ENCODE measurements around the gene BCO2. TPM values are rescaled to one million over a fixed set of nuclear protein-coding genes. Genes with fewer than 3 reads are reported as not detected.

BCO2 gene
- total RNA-seq, 2 donors from 2014 or later, result 0.24 to 1.0 TPM

- Mint-ChIP-seq H3K27me3 (ENCODE audit: insufficient read depth) (peaks cover 15% of the 10 kb centered on the region), H3K27ac (no peak overlapping the region), H3K9me3 (peaks cover 7% of the 10 kb centered on the region), H3K4me1 (no peaks in the 10 kb centered on the region), H3K4me3 (no peak overlapping the region), H3K36me3 (ENCODE audit: low read depth) (no peaks in the 10 kb centered on the region)
- Histone ChIP-seq H3K36me3 (ENCODE audit: control insufficient read depth, insufficient read depth, low read length) (no peaks in the 10 kb centered on the region), H3K9me3 (ENCODE audit: control insufficient read depth, low read length) (no peaks in the 10 kb centered on the region), H3K4me3 (ENCODE audit: low read length) (no peak overlapping the region), H3K4me1 (ENCODE audit: control insufficient read depth, insufficient read depth, low read length) (no peaks in the 10 kb centered on the region), H3K27me3 (ENCODE audit: control insufficient read depth, insufficient read depth, low read length, poor library complexity, severe bottlenecking) (no peaks in the 10 kb centered on the region), H3K27ac (ENCODE audit: low read depth, low read length) (no peak overlapping the region), H3K9ac (ENCODE audit: extremely low read depth, low read length, poor library complexity, severe bottlenecking) (no peak overlapping the region)
- 93 to 100% methylated on average over 1 of the region's 1 CpG for WGBS, 2 experiments (ENCODE audit: insufficient coverage in 1 of 2, insufficient read length in 1 of 2)
- DNase-seq, result no peak
- TF ChIP-seq CTCF (conservative IDR thresholded peaks at IDR 0.05), result no peak
These were observed 3.1 kb downstream of the BCO2 start for GRCh38 chr11:112178428-112178827.

DNA sequence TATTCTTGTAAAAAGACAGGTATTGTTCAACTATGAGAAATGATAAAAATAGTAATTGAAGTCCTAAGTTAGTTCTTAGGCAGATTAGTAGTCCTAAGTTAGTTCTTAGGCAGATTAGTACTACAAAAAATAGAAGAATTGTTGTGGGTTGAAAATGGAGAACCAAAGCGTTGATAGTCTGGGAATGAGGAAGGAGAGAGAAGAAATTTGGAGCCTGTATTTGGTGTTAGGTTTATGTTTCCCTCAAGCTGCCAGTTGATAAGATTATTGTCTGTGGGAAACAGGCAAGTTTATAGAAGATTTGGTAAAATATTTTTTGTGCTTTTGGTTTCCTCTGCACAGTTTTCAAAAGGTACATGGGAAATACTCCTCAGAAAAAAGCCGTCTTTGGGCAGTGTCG is 3.6 kb downstream of the BCO2 start:
- H3K4me3 ChIP-seq (ENCODE audit: low read length), result no peak overlapping the region
- H3K27ac ChIP-seq (ENCODE audit: low read depth, low read length), result no peak overlapping the region
- H3K4me1 Mint-ChIP-seq, result no peaks in the 10 kb centered on the region
- no peak overlapping the region for H3K4me3 Mint-ChIP-seq
- H3K9me3 Mint-ChIP-seq, result peaks cover 7% of the 10 kb centered on the region
- H3K27ac Mint-ChIP-seq, result no peak overlapping the region
- WGBS, 2 experiments (ENCODE audit: insufficient coverage in 1 of 2, insufficient read length in 1 of 2), result 92 to 94% methylated on average over 3 of the region's 3 CpGs
- H3K36me3 ChIP-seq (ENCODE audit: control insufficient read depth, insufficient read depth, low read length), result no peaks in the 10 kb centered on the region
- no peaks in the 10 kb centered on the region for H3K9me3 ChIP-seq (ENCODE audit: control insufficient read depth, low read length)
- no peak for TF ChIP-seq CTCF (conservative IDR thresholded peaks at IDR 0.05)
- no peak for DNase-seq
- H3K36me3 Mint-ChIP-seq (ENCODE audit: low read depth), result no peaks in the 10 kb centered on the region
- H3K4me1 ChIP-seq (ENCODE audit: control insufficient read depth, insufficient read depth, low read length), result no peaks in the 10 kb centered on the region
- H3K27me3 ChIP-seq (ENCODE audit: control insufficient read depth, insufficient read depth, low read length, poor library complexity, severe bottlenecking), result no peaks in the 10 kb centered on the region
- H3K9ac ChIP-seq (ENCODE audit: extremely low read depth, low read length, poor library complexity, severe bottlenecking), result no peak overlapping the region
- H3K27me3 Mint-ChIP-seq (ENCODE audit: insufficient read depth), result peaks cover 15% of the 10 kb centered on the region

DNA sequence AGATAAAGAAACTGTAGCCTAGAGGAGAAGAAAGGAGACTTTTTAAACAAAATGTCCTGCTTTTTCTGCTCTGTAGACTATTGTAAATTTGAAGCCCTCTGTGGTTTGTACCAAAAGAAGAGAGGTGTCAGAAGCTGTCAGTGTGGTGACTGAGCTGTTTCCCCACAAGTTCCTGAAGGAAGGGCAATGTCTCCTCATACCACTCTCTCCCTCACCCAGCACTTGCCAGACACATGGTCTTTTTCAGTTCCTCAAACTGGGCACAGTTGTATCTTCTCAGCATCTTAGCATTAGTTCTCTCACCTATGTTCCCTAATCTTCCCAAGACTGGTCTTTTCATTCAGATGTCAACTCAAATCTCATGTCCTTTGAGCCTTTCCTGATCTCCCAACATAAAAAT is 4.3 kb downstream of the BCO2 start:
- Mint-ChIP-seq H3K4me1 (no peaks in the 10 kb centered on the region), H3K9me3 (peaks cover 7% of the 10 kb centered on the region), H3K36me3 (ENCODE audit: low read depth) (no peaks in the 10 kb centered on the region), H3K27ac (no peak overlapping the region), H3K4me3 (no peak overlapping the region), H3K27me3 (ENCODE audit: insufficient read depth) (peaks cover 15% of the 10 kb centered on the region)
- Histone ChIP-seq H3K27me3 (ENCODE audit: control insufficient read depth, insufficient read depth, low read length, poor library complexity, severe bottlenecking) (no peaks in the 10 kb centered on the region), H3K9ac (ENCODE audit: extremely low read depth, low read length, poor library complexity, severe bottlenecking) (no peak overlapping the region), H3K4me1 (ENCODE audit: control insufficient read depth, insufficient read depth, low read length) (no peaks in the 10 kb centered on the region), H3K9me3 (ENCODE audit: control insufficient read depth, low read length) (no peaks in the 10 kb centered on the region), H3K4me3 (ENCODE audit: low read length) (no peak overlapping the region), H3K36me3 (ENCODE audit: control insufficient read depth, insufficient read depth, low read length) (no peaks in the 10 kb centered on the region), H3K27ac (ENCODE audit: low read depth, low read length) (no peak overlapping the region)
- no peak for TF ChIP-seq CTCF (conservative IDR thresholded peaks at IDR 0.05)
- DNase-seq, result no peak
